Mucosa of descending colon (tissue), 3 donors: ENCODE measurements around the gene ANTXR1. TPM values are rescaled to one million over a fixed set of nuclear protein-coding genes. Genes with fewer than 3 reads are reported as not detected.

Experiments used
- ATAC-seq: fragments of 200-7000 bp; cut with Tn5 transposase; one replicate; pipeline ENCODE4 v1.9.1; 2020; ENCODE audit warnings: mild to moderate bottlenecking, moderate library complexity
- DNase-seq, 3 donors: peaks; one replicate each; pipeline ENCODE4 v3.0.0-alpha.2; 2020
- H3K36me3 ChIP-seq: fragments of 200-600 bp; one replicate; pipeline ENCODE4 v1.8.0; 2021; ENCODE audit warnings: low read depth, mild to moderate bottlenecking
- H3K4me1 ChIP-seq: fragments of 200-600 bp; one replicate; pipeline ENCODE4 v1.8.0; 2021; ENCODE audit warnings: low read depth, mild to moderate bottlenecking
- H3K4me3 ChIP-seq: fragments of 200-600 bp; one replicate; pipeline ENCODE4 v1.8.0; 2021; ENCODE audit warnings: mild to moderate bottlenecking
- H3K9me3 ChIP-seq: fragments of 200-600 bp; one replicate; pipeline ENCODE4 v1.8.0; 2021; ENCODE audit warnings: mild to moderate bottlenecking
- CTCF ChIP-seq: fragments of 200-600 bp; IDR thresholded peaks from one replicate; pipeline ENCODE4 v1.8.0; 2022; ENCODE audit warnings: antibody characterized with exemption, mild to moderate bottlenecking
- intact Hi-C, 2 donors: fragments of 100-400 bp; cut with DNase I in 1 of 2; cut with micrococcal nuclease in 1 of 2; formaldehyde crosslinking; loops; one replicate each; pipeline versions ENCODE4 v1.11.0 to v1.11.1; 2022; cut with DNase I, micrococcal nuclease
- total RNA-seq, 3 donors: library from RNA; stranded (reverse); fragmentation: NEBNext Ultra II Directional in 2 of 3; extraction: Animal tissue kit (Norgen Biotek cat#: 25700) in 2 of 3; gene quantifications; one replicate each; pipeline versions ENCODE4 v1.2.1 to v1.2.4, GENCODE V29; 2021 to 2023
- donor health status: DM: no; HTN: no; CAD: no; lungs with moderate emphysema.
- donor health status: DM: no; HTN: no; CAD: no.
- donor health status: DM: no; HTN: yes; CAD: no.

The ANTXR1 gene
- total RNA-seq, 3 donors from 2014 or later, result 10.7 to 77.7 (median 18.6) TPM

- Histone ChIP-seq H3K36me3 (no peaks in the 10 kb centered on the region), H3K4me1 (no peaks in the 10 kb centered on the region), H3K4me3 (no peak overlapping the region), H3K9me3 (no peaks in the 10 kb centered on the region)
- no peak for ATAC-seq
- DNase-seq, result peak in 1 of 3 donors; percentile 38
- intact Hi-C loops, result no loop called here
- TF ChIP-seq CTCF, result no peak
These were observed 128.1 kb downstream of the ANTXR1 start for GRCh38 chr2:69141061-69141460.

- no peak for TF ChIP-seq CTCF
- H3K4me1 ChIP-seq, result no peaks in the 10 kb centered on the region
- intact Hi-C loops, result no loop called here
- no peak for DNase-seq
- no peaks in the 10 kb centered on the region for H3K36me3 ChIP-seq
- no peak for ATAC-seq
- no peaks in the 10 kb centered on the region for H3K9me3 ChIP-seq
- no peak overlapping the region for H3K4me3 ChIP-seq
These were observed 130.9 kb downstream of the ANTXR1 start for GRCh38 chr2:69143748-69144360.

GRCh38 chr2:69145204-69145603 is 132.2 kb downstream of the ANTXR1 start:
- Histone ChIP-seq H3K4me1 (no peaks in the 10 kb centered on the region), H3K4me3 (no peak overlapping the region), H3K9me3 (no peaks in the 10 kb centered on the region), H3K36me3 (no peaks in the 10 kb centered on the region)
- ATAC-seq (no peak), DNase-seq (no peak)
- intact Hi-C loops, result no loop called here
- no peak for TF ChIP-seq CTCF

GRCh38 chr2:69147841-69148533 is 135.0 kb downstream of the ANTXR1 start:
- Histone ChIP-seq H3K4me1 (no peaks in the 10 kb centered on the region), H3K36me3 (no peaks in the 10 kb centered on the region), H3K9me3 (no peaks in the 10 kb centered on the region), H3K4me3 (no peak overlapping the region)
- ATAC-seq, result no peak
- intact Hi-C loops, result no loop called here
- DNase-seq, result no peak
- no peak for TF ChIP-seq CTCF

- Histone ChIP-seq H3K4me1 (peaks cover 4% of the 10 kb centered on the region), H3K36me3 (no peaks in the 10 kb centered on the region), H3K4me3 (no peak overlapping the region), H3K9me3 (no peaks in the 10 kb centered on the region)
- no peak for DNase-seq
- peak; percentile 37 for ATAC-seq
- no peak for TF ChIP-seq CTCF
- intact Hi-C loops, result no loop called here
These were observed 136.7 kb downstream of the ANTXR1 start for GRCh38 chr2:69149631-69150215.
